GM12878 (cell line): ENCODE data around the gene GAB3. TPM values are rescaled to one million over a fixed set of nuclear protein-coding genes. Genes with fewer than 3 reads are reported as not detected.
A peak's percentile ranks its signal among the peaks of the same experiment; 100 is the strongest.

ENCODE experiments used
- ATAC-seq: fragments of 200-7000 bp; cut with Tn5 transposase; 3 replicates; pipeline ENCODE4 v1.9.1; 2020; ENCODE audit warnings: mild to moderate bottlenecking, moderate library complexity
- BruUV-seq: library from RNA; stranded (reverse); fragments of 400-500 nt; replicated peaks from 2 replicates; lab custom pipeline; 2021; lab: Mats Ljungman, UMichigan
- CTCF ChIA-PET: fragments of 300-600 bp; sonication (Branson Sonifier 250); formaldehyde crosslinking; extraction: SDS; loops from one replicate; lab custom pipeline; 2021; ENCODE audit warnings: inconsistent platforms; lab: Yijun Ruan, JAX
- POLR2A ChIA-PET: fragments of 350-600 bp; formaldehyde crosslinking; extraction: SDS; loops from one replicate; lab custom pipeline; 2021; ENCODE audit warnings: inconsistent platforms; lab: Charles Lee
- RAD21 ChIA-PET: fragments of 300-600 bp; sonication (Branson Sonifier 250); formaldehyde crosslinking; loops from one replicate; lab custom pipeline; 2023; ENCODE audit warnings: antibody characterized with exemption; ENCODE audit not compliant: unreplicated experiment; lab: Charles Lee
- SMC1A ChIA-PET: fragments of 300-600 bp; sonication (Branson Sonifier 250); formaldehyde crosslinking; loops from one replicate; lab custom pipeline; 2023; ENCODE audit not compliant: unreplicated experiment, uncharacterized antibody; lab: Charles Lee
- DNase-seq: peaks from one replicate; pipeline ENCODE4 v3.0.0-alpha.2; 2011; ENCODE audit warnings: low read depth, low spot score
- FAIRE-seq: peaks from 3 replicates; lab custom pipeline; 2011; peaks lifted over from hg19 to GRCh38; lab: Jason Lieb, UNC
- H2AFZ ChIP-seq: 2 replicates; pipeline ENCODE4 v1.6.0; 2011; ENCODE audit warnings: low read depth, low read length, control low read depth; ENCODE audit not compliant: control insufficient read depth
- H3K27ac ChIP-seq: 2 replicates; pipeline ENCODE4 v1.5.1; 2011; ENCODE audit warnings: control low read depth; ENCODE audit not compliant: control insufficient read depth, insufficient read depth
- H3K27me3 ChIP-seq, 2 experiments: replicated peaks in 1 of 2; 2 replicates each; pipeline versions ENCODE4 v1.6.0 to v1.6.1; 2011; ENCODE audit warnings: low read length in 1 of 2; ENCODE audit not compliant: control insufficient read depth in 2 of 2, insufficient read depth in 2 of 2
- H3K36me3 ChIP-seq, 2 experiments: 2 replicates each; pipeline ENCODE4 v1.5.1; 2011; ENCODE audit warnings: low read length in 1 of 2; ENCODE audit not compliant: control insufficient read depth in 2 of 2, insufficient read depth in 2 of 2
- H3K4me1 ChIP-seq: 2 replicates; pipeline ENCODE4 v1.6.1; 2011; ENCODE audit warnings: mild to moderate bottlenecking, low read length, moderate library complexity, mixed read lengths; ENCODE audit not compliant: control insufficient read depth, insufficient read depth
- H3K4me2 ChIP-seq: 2 replicates; pipeline ENCODE4 v1.6.0; 2011; ENCODE audit warnings: control low read depth; ENCODE audit not compliant: control insufficient read depth, insufficient read depth
- H3K4me3 ChIP-seq: fragments of 200-600 bp; sonication (generic); 2 replicates; pipeline ENCODE4 v1.5.1; 2016
- H3K79me2 ChIP-seq: 2 replicates; pipeline ENCODE4 v1.6.0; 2011; ENCODE audit warnings: low read length; ENCODE audit not compliant: control insufficient read depth, insufficient read depth
- H3K9ac ChIP-seq: 2 replicates; pipeline ENCODE4 v1.8.0; 2011; ENCODE audit warnings: low read length, control low read depth, mixed read lengths; ENCODE audit not compliant: control insufficient read depth, insufficient read depth
- H3K9me3 ChIP-seq: replicated peaks from 3 replicates; pipeline ENCODE4 v1.5.1; 2011; ENCODE audit warnings: mild to moderate bottlenecking, low read length; ENCODE audit not compliant: control insufficient read depth, insufficient read depth
- H4K20me1 ChIP-seq: 2 replicates; pipeline ENCODE4 v1.6.0; 2011; ENCODE audit not compliant: control insufficient read depth, insufficient read depth
- FOS ChIP-seq: IDR thresholded peaks from 3 replicates; pipeline ENCODE4 v1.6.1; 2011; ENCODE audit warnings: borderline replicate concordance; ENCODE audit not compliant: insufficient read length; ENCODE audit errors: extremely low read depth
- HDAC6 ChIP-seq: fragments of 200-600 bp; sonication (generic); IDR thresholded peaks from one replicate; pipeline ENCODE4 v1.8.0; 2017; ENCODE audit warnings: antibody characterized with exemption; ENCODE audit not compliant: unreplicated experiment
- PAX5 ChIP-seq: IDR thresholded peaks from 2 replicates; pipeline ENCODE4 v1.6.1; 2011; ENCODE audit warnings: low read depth, low read length, borderline replicate concordance
- RAD21 ChIP-seq: IDR thresholded peaks from 2 replicates; pipeline ENCODE4 v1.6.1; 2011; ENCODE audit warnings: mild to moderate bottlenecking, low read depth, low read length, moderate library complexity; ENCODE audit not compliant: insufficient read depth
- SMC3 ChIP-seq: IDR thresholded peaks from 2 replicates; pipeline ENCODE4 v1.6.1; 2011; ENCODE audit warnings: low read length, improper control_type of control experiment, borderline replicate concordance
- ZNF217 ChIP-seq: fragments of 450-650 bp; IDR thresholded peaks from 2 replicates; pipeline ENCODE4 v1.6.1; 2017; ENCODE audit warnings: antibody characterized with exemption, mild to moderate bottlenecking
- WGBS: methylation state at CpG from one replicate; pipeline ENCODE4 v1.1.6; 2016; ENCODE audit warnings: low lambda C conversion rate; ENCODE audit not compliant: insufficient replicate concordance, insufficient coverage; ENCODE audit errors: missing lambda C conversion rate; 5-methylcytosine and 5-hydroxymethylcytosine counted together
- in situ Hi-C: fragments of 300-500 bp; cut with MboI; formaldehyde crosslinking; loops from 9 replicates; pipeline ENCODE4 v1.14.3; 2018; ENCODE audit warnings: mixed read lengths
- intact Hi-C: fragments of 100-400 bp; cut with micrococcal nuclease; formaldehyde crosslinking; loops from one replicate; pipeline ENCODE4 v1.14.2; 2022; ENCODE audit not compliant: unreplicated experiment
- polyA plus RNA-seq, 11 experiments: library from polyadenylated mRNA; depleted of rRNA in 4 of 11; unstranded in 6 of 11; stranded (reverse) in 5 of 11; fragments of >200 nt; fragmentation: Nextera tagmentation in 4 of 11; fragmentation: Illumina TruSeq in 1 of 11; extraction: Ambion mirVana in 4 of 11; extraction: Trizol in 1 of 11; gene quantifications; 1 replicate in 1 of 11; 2 replicates in 10 of 11; pipeline versions ENCODE4 v1.2.1 to v1.2.3, GENCODE V29; 2011 to 2016; ENCODE audit warnings: inconsistent platforms in 2 of 11, missing spikeins in 2 of 11, low read depth in 1 of 11
- total RNA-seq, 4 experiments: library from RNA; depleted of rRNA in 3 of 4; stranded (reverse); fragments of >200 nt in 3 of 4; fragmentation: Illumina TruSeq in 1 of 4; extraction: Trizol in 1 of 4; gene quantifications; 2 replicates each; pipeline versions ENCODE4 v1.2.1 to v1.2.3, GENCODE V29; 2013 to 2021
- TF ChIP-seq, protein P1 (sequence below), 3 experiments: IDR thresholded peaks in 2 of 3; conservative IDR thresholded peaks in 1 of 3; 2 replicates each; pipeline ENCODE4 v1.5.1; 2011; ENCODE audit warnings: low read depth in 3 of 3, low read length in 3 of 3, mild to moderate bottlenecking in 3 of 3, control low read depth in 2 of 3, moderate library complexity in 2 of 3, inconsistent platforms in 1 of 3, mixed read lengths in 1 of 3; ENCODE audit not compliant: control insufficient read depth in 2 of 3, insufficient read depth in 1 of 3; ENCODE audit errors: extremely low read depth in 1 of 3

Gene GAB3
- total and polyA plus RNA-seq, 10 of the 15 experiments (the other 5 are each of a cell fraction or from before 2014, with no cell fraction given), result 0.10 to 2.0 (median 0.85) TPM

- intact Hi-C loops (loop anchor here (1.0 kb wide), 1 partner anchor 23 kb away; no protein-coding TSS in a partner anchor), in situ Hi-C loops (loop anchor here (25.0 kb wide), 1 partner anchor 138 kb away; the partner anchor contains the start of gene CTAG1A)
- peak; percentile 27 for FAIRE-seq
- H3K9me3 ChIP-seq, result no peaks in the 10 kb centered on the region; the same call in 2 of the 3 replicates
- SMC1A ChIA-PET, result interaction anchor here (0.8 to 1.3 kb wide), 3 partner anchors 12 to 28 kb away, joined by 3 to 7 read pairs (median 4); no protein-coding TSS in a partner anchor
- H3K27me3 ChIP-seq, result no peaks in the 10 kb centered on the region
- H3K27ac ChIP-seq, result no peak overlapping the region
- no peak for TF ChIP-seq FOS
- peak; percentile 36 for TF ChIP-seq RAD21
- no peak for TF ChIP-seq HDAC6
- TF ChIP-seq, protein P1, sequence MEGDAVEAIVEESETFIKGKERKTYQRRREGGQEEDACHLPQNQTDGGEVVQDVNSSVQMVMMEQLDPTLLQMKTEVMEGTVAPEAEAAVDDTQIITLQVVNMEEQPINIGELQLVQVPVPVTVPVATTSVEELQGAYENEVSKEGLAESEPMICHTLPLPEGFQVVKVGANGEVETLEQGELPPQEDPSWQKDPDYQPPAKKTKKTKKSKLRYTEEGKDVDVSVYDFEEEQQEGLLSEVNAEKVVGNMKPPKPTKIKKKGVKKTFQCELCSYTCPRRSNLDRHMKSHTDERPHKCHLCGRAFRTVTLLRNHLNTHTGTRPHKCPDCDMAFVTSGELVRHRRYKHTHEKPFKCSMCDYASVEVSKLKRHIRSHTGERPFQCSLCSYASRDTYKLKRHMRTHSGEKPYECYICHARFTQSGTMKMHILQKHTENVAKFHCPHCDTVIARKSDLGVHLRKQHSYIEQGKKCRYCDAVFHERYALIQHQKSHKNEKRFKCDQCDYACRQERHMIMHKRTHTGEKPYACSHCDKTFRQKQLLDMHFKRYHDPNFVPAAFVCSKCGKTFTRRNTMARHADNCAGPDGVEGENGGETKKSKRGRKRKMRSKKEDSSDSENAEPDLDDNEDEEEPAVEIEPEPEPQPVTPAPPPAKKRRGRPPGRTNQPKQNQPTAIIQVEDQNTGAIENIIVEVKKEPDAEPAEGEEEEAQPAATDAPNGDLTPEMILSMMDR (IDR thresholded peaks at IDR 0.05 in 2 of 3, conservative IDR thresholded peaks at IDR 0.05 in 1 of 3; ENCODE audit: control insufficient read depth in 2 of 3, extremely low read depth in 1 of 3, insufficient read depth in 1 of 3, low read depth in 3 of 3, low read length in 3 of 3), result peak in 1 of 3 experiments; percentile 12; a peak in 1 of 6 replicates
- 0 out of 2 replicates have a peak, but pooled peaks have one; percentile 10 for TF ChIP-seq SMC3
- TF ChIP-seq PAX5, result no peak
- TF ChIP-seq ZNF217, result no peak
- no peak overlapping the region for H3K4me2 ChIP-seq
- DNase-seq, result no peak
- POLR2A ChIA-PET, result no interaction called here
- CTCF ChIA-PET, result interaction anchor here (0.8 to 1.6 kb wide), 6 partner anchors 12 to 25 kb away, joined by 3 to 5 read pairs (median 4); no protein-coding TSS in a partner anchor
- peak; percentile 60 for ATAC-seq
- no peaks in the 10 kb centered on the region for H3K79me2 ChIP-seq
- H3K4me1 ChIP-seq, result peaks cover 8% of the 10 kb centered on the region
- BruUV-seq, result no TSS peak
- H3K36me3 ChIP-seq, result no peaks in the 10 kb centered on the region
- H2AFZ ChIP-seq, result 0 out of 2 replicates have a peak overlapping the region, but pooled peaks have one; percentile 28
- H3K4me3 ChIP-seq, result no peak overlapping the region
- H4K20me1 ChIP-seq, result no peaks in the 10 kb centered on the region
- no peak overlapping the region for H3K9ac ChIP-seq
- RAD21 ChIA-PET, result interaction anchor here (2.6 kb wide), 1 partner anchor 24 kb away, joined by 7 read pairs; no protein-coding TSS in a partner anchor
- WGBS, result 38% methylated on average over 2 of the region's 2 CpGs
These were observed 25.7 kb downstream of the GAB3 start for GRCh38 chrX:154724993-154725756.
